Thoracic aorta (tissue), 2 donors: ENCODE data around the gene TRMT13. TPM values are rescaled to one million over a fixed set of nuclear protein-coding genes. Genes with fewer than 3 reads are reported as not detected.

ENCODE experiments used
- ATAC-seq: fragments of 150-250 bp; one replicate; pipeline ENCODE4 v1.8.0; 2017; ENCODE audit warnings: low read depth; ENCODE audit not compliant: insufficient number of reproducible peaks, low FRiP score
- DNase-seq: peaks from one replicate; pipeline ENCODE4 v3.0.0-alpha.2; 2020; ENCODE audit warnings: low spot score
- H3K27ac ChIP-seq, 2 donors: fragments of 200-600 bp; sonication (generic); 1 replicate in 1 of 2; 2 replicates in 1 of 2; pipeline ENCODE4 v1.5.1; 2016; ENCODE audit warnings: mild to moderate bottlenecking in 2 of 2, moderate library complexity in 2 of 2
- H3K27me3 ChIP-seq: fragments of 200-600 bp; sonication (generic); replicated peaks from 2 replicates; pipeline ENCODE4 v1.6.0; 2016; ENCODE audit warnings: mild to moderate bottlenecking; ENCODE audit not compliant: insufficient read depth
- H3K36me3 ChIP-seq: fragments of 200-600 bp; sonication (generic); one replicate; pipeline ENCODE4 v1.5.1; 2016
- H3K4me1 ChIP-seq, 2 donors: fragments of 200-600 bp; sonication (generic); 1 replicate in 1 of 2; 2 replicates in 1 of 2; pipeline versions ENCODE4 v1.5.1 to v1.6.0; 2016; ENCODE audit warnings: low read depth in 2 of 2, mild to moderate bottlenecking in 1 of 2; ENCODE audit not compliant: control insufficient read depth in 1 of 2
- H3K4me3 ChIP-seq: fragments of 200-600 bp; sonication (generic); 2 replicates; pipeline ENCODE4 v1.5.1; 2016; ENCODE audit warnings: mild to moderate bottlenecking
- H3K9me3 ChIP-seq: fragments of 200-600 bp; sonication (generic); 2 replicates; pipeline ENCODE4 v1.5.1; 2016
- CTCF ChIP-seq: fragments of 200-600 bp; sonication (generic); IDR thresholded peaks from one replicate; pipeline ENCODE4 v1.5.1; 2019; ENCODE audit warnings: antibody characterized with exemption
- total RNA-seq, 2 donors: library from RNA; depleted of rRNA; stranded (reverse); fragments of >200 nt; gene quantifications; one replicate each; pipeline versions ENCODE4 v1.1.0 to v1.2.3, GENCODE V29; 2016

TRMT13 gene
- total RNA-seq, 2 donors from 2014 or later = 11.4 to 11.7 TPM

- no peaks in the 10 kb centered on the region for H3K27me3 ChIP-seq
- H3K27ac ChIP-seq = no peak overlapping the region
- no peaks in the 10 kb centered on the region for H3K9me3 ChIP-seq
- TF ChIP-seq CTCF = no peak
- H3K36me3 ChIP-seq = no peaks in the 10 kb centered on the region
- no peak overlapping the region for H3K4me3 ChIP-seq
- H3K4me1 ChIP-seq = no peaks in the 10 kb centered on the region
- DNase-seq = no peak
- no peak for ATAC-seq
These were observed 35.1 kb downstream of the TRMT13 start for GRCh38 chr1:100168051-100168450.

GRCh38 chr1:100177295-100178041 is 44.5 kb downstream of the TRMT13 start:
- no peaks in the 10 kb centered on the region for H3K4me1 ChIP-seq
- H3K36me3 ChIP-seq = no peaks in the 10 kb centered on the region
- no peak overlapping the region for H3K4me3 ChIP-seq
- H3K9me3 ChIP-seq = no peaks in the 10 kb centered on the region
- no peak for TF ChIP-seq CTCF
- ATAC-seq = no peak
- H3K27me3 ChIP-seq = no peaks in the 10 kb centered on the region
- H3K27ac ChIP-seq = no peak overlapping the region
- DNase-seq = no peak

GRCh38 chr1:100178091-100178490 is 45.1 kb downstream of the TRMT13 start, which contains the start of gene LRRC39:
Gene LRRC39 (minus strand): TSS chr1:100178256. CDS start chr1:100168516, 9,740 bp downstream.
- H3K9me3 ChIP-seq = no peaks in the 10 kb centered on the region
- TF ChIP-seq CTCF = no peak
- no peaks in the 10 kb centered on the region for H3K36me3 ChIP-seq
- no peak within 1 kb of the TSS for H3K27ac ChIP-seq
- H3K4me1 ChIP-seq = no peaks in the 10 kb centered on the region
- ATAC-seq = no peak
- no peak within 1 kb of the TSS for H3K4me3 ChIP-seq
- no peak for DNase-seq
- no peaks in the 10 kb centered on the region for H3K27me3 ChIP-seq

- Histone ChIP-seq H3K27ac (no peak overlapping the region), H3K9me3 (no peaks in the 10 kb centered on the region), H3K36me3 (no peaks in the 10 kb centered on the region), H3K4me3 (no peak overlapping the region), H3K27me3 (no peaks in the 10 kb centered on the region), H3K4me1 (no peaks in the 10 kb centered on the region)
- DNase-seq (no peak), ATAC-seq (no peak)
- TF ChIP-seq CTCF = no peak
These were observed 50.4 kb downstream of the TRMT13 start for GRCh38 chr1:100183370-100183769.

- H3K4me1 ChIP-seq = no peaks in the 10 kb centered on the region
- no peak overlapping the region for H3K27ac ChIP-seq
- H3K4me3 ChIP-seq = no peak overlapping the region
- no peaks in the 10 kb centered on the region for H3K36me3 ChIP-seq
- ATAC-seq (no peak), DNase-seq (no peak)
- H3K9me3 ChIP-seq = no peaks in the 10 kb centered on the region
- H3K27me3 ChIP-seq = no peaks in the 10 kb centered on the region
- no peak for TF ChIP-seq CTCF
These were observed 51.6 kb downstream of the TRMT13 start for GRCh38 chr1:100184536-100184935.
